IMR-90 (cell line): Measurements from ENCODE around the gene PRR5L.

Source experiments
- CEBPB ChIP-seq: IDR thresholded peaks from 2 replicates; pipeline ENCODE4 v1.6.1; 2012; ENCODE audit warnings: low read depth, low read length, improper control_type of control experiment
- MAZ ChIP-seq: IDR thresholded peaks from 2 replicates; pipeline ENCODE4 v1.6.1; 2012; ENCODE audit warnings: low read depth, mild to moderate bottlenecking, low read length, improper control_type of control experiment, moderate library complexity, borderline replicate concordance
- POLR2A ChIP-seq: IDR thresholded peaks from 2 replicates; pipeline ENCODE4 v1.6.1; 2012; ENCODE audit warnings: mild to moderate bottlenecking, low read depth, low read length
- RAD21 ChIP-seq: IDR thresholded peaks from 2 replicates; pipeline ENCODE4 v1.6.1; 2012; ENCODE audit warnings: low read length, improper control_type of control experiment
- RFX5 ChIP-seq: IDR thresholded peaks from 2 replicates; pipeline ENCODE4 v1.8.0; 2012; ENCODE audit warnings: low read depth, mild to moderate bottlenecking, low read length, moderate library complexity
- TF ChIP-seq, protein P1 (sequence below): conservative IDR thresholded peaks from 2 replicates; pipeline ENCODE4 v1.5.1; 2012; ENCODE audit warnings: mild to moderate bottlenecking, low read depth, low read length, improper control_type of control experiment

DNA sequence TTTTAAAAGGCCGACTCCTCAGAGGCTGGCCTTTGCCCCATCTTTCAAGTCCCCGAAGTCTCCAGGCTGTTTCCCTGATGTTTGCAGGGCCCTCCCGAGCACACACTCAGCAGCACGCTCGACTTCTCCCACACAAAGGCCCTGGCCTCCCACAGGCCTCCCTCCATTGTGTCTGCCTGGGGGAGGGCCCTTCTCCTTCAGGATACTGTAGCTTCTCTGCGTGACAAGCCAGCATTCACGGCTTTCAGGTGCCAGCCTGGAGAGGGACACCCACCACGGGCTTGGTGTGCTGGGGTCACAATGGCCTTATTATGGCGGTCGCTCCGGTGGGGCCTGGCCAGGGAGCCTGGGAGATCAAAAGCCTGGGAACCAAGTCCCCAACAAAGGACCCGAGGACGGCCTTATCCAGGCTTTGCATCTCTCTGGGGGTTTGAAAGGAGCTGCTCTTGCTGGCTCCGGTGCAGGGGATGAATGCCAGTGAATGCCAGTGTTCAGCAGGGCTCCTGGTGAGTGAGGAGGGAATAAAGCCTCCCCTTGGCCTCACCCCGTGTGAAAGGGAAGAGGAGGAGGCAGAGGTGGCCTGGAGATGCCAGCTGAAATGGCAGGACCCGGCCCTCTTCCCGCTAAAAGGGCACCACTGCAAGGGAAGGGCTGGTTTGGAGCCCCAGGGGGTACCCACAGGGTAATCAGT, 159.0 kb downstream of the PRR5L start:
- TF ChIP-seq, protein P1, sequence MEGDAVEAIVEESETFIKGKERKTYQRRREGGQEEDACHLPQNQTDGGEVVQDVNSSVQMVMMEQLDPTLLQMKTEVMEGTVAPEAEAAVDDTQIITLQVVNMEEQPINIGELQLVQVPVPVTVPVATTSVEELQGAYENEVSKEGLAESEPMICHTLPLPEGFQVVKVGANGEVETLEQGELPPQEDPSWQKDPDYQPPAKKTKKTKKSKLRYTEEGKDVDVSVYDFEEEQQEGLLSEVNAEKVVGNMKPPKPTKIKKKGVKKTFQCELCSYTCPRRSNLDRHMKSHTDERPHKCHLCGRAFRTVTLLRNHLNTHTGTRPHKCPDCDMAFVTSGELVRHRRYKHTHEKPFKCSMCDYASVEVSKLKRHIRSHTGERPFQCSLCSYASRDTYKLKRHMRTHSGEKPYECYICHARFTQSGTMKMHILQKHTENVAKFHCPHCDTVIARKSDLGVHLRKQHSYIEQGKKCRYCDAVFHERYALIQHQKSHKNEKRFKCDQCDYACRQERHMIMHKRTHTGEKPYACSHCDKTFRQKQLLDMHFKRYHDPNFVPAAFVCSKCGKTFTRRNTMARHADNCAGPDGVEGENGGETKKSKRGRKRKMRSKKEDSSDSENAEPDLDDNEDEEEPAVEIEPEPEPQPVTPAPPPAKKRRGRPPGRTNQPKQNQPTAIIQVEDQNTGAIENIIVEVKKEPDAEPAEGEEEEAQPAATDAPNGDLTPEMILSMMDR = no peak
- TF ChIP-seq RFX5 = no peak
- no peak for TF ChIP-seq CEBPB
- TF ChIP-seq RAD21 = no peak
- TF ChIP-seq MAZ = no peak
- no peak for TF ChIP-seq POLR2A
